ENCODE measurements around the gene JSRP1. TPM values are rescaled to one million over a fixed set of nuclear protein-coding genes. Genes with fewer than 3 reads are reported as not detected.

Gene JSRP1
- total and polyA plus RNA-seq, 5 experiments from 2014 or later: 0.41 to 1.3 (median 0.64) TPM; not detected in 1

DNA sequence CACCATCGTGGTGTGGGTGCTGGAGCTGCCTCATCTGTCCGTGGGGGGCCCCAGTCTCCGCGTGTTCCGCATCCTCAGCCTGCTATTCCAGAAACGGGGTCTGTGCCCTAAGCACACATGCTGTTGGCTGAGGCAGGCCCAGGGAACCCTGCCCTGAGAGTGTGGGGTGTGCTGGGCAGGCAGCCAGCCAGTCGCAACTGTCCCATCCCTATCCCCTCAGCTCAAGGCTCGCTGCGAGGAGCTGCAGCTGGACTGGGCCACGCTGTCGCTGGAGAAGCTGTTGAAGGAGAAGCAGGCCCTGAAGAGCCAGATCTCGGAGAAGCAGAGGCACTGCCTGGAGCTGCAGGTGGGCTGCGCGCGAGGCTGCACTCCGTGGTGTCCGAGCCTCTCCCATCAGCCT lies 42.0 kb downstream of the JSRP1 start:
- POLR2A ChIA-PET: no interaction called here
- no peak for DNase-seq
- Mint-ChIP-seq H3K36me3 (peaks cover 0 to 56% (median 11%) of the 10 kb centered on the region in 3 donors), H3K4me3 (no peak overlapping the region), H3K4me1 (peaks cover 0 to 4% (median 3%) of the 10 kb centered on the region in 4 donors), H3K27me3 (no peaks in the 10 kb centered on the region), H3K9me3 (no peaks in the 10 kb centered on the region), H3K27ac (no peak overlapping the region)
- no peak for ATAC-seq

DNA sequence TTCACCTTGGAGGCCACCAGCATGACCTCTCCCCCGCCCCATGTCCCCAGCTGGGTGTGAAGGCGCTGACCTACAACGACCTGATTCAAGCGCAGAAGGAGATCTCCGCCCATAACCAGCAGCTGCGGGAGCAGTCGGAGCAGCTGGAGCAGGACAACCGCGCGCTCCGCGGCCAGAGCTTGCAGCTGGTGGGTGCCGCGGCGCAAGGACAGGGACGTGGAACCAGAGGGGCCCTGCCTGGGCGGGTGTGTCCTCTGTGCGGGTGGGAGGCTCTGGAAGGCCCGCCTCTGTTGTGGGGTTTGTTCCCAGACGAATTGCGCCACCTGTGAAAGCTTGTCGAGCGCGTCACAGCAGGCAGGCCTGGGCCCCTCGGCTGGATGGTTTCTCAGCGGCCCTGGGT lies 42.4 kb downstream of the JSRP1 start:
- no peaks in the 10 kb centered on the region for H3K9me3 Mint-ChIP-seq
- H3K36me3 Mint-ChIP-seq: peaks cover 0 to 56% (median 8%) of the 10 kb centered on the region in 3 donors
- POLR2A ChIA-PET: no interaction called here
- DNase-seq (no peak), ATAC-seq (no peak)
- no peaks in the 10 kb centered on the region for H3K27me3 Mint-ChIP-seq
- H3K4me1 Mint-ChIP-seq: peaks cover 0 to 4% (median 3%) of the 10 kb centered on the region in 4 donors
- no peak overlapping the region for H3K27ac Mint-ChIP-seq
- no peak overlapping the region for H3K4me3 Mint-ChIP-seq

DNA sequence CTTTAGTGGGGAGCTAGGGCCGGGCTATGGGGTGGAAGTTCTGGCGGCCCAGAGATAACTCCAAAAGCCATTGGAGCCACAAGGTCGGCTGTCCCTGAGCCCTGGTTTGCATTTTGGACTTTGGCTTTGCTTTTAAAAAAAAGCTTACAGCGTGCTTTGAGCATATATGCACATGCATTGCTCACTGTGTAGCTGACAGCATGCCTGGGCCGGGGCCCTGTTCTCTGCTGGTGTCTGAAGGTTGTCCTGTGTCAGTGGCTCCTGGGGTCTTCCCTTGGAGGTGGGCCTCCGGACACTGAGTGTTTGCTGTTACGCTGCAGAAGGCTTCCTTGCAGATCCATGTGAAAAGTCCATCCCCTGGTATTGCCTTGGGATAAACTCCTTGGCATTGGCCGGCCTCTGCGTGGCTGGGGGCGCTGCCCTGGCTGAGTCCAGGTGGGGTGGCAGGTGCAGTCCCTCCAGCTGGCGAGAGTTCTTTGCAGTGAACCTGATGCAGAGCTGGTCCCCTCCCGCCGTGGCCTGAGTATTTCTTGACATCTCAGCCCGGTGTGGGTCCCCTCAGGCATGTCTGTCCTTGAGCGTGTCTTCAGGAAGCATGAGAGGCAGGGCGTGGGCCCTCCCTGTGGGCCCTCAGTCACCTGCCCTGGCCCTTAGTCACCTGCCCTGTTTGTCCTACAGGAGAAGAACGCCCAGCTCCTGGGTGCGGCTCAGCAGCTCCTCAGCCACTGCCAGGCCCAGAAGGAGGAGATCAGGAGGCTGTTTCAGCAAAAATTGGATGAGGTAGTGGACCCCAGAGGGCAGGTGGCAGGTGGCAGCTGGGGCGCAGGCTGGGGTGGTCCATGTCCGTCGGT lies 43.1 kb downstream of the JSRP1 start:
- DNase-seq (no peak), ATAC-seq (no peak)
- POLR2A ChIA-PET: no interaction called here
- Mint-ChIP-seq H3K4me3 (no peak overlapping the region), H3K36me3 (peaks cover 0 to 54% (median 8%) of the 10 kb centered on the region in 3 donors), H3K27me3 (no peaks in the 10 kb centered on the region), H3K9me3 (no peaks in the 10 kb centered on the region), H3K4me1 (peaks cover 0 to 4% (median 3%) of the 10 kb centered on the region in 4 donors), H3K27ac (no peak overlapping the region)

DNA sequence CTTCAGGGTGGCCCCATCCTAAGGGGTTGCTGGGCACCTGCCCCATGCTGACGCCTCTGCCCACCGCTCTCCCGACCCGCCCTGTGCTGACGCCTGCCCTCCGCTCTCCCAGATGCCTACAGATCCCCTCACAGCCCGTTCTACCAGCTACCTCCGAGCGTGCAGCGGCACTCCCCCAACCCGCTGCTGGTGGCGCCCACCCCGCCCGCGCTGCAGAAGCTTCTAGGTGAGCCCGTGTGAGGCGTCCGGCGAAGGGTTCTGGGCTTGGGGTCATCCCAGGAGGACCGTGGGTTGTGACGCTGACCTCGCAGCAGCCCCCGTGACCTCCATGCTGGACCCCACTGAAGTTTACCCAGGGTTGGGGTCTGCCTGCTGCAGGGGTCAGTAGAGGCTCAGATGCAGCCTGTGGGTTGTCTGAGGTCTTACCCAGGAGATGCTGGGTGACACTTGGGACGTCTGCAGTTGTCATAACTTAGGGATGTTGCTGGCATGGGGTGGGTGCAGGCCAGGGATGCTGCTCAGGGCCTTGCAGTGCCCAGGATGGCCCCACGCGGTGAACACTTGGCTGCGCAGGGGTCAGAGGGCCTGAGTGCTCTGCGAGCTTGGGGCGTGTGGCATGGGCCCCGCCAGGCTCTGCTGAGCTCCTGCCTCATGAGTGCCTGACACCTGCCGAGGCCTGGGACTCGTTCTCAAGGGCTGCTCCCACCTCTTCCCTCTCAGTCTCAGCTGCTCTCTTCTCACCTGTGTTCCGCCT lies 45.1 kb downstream of the JSRP1 start:
- ATAC-seq (no peak), DNase-seq (no peak)
- no peaks in the 10 kb centered on the region for H3K9me3 Mint-ChIP-seq
- no peak overlapping the region for H3K27ac Mint-ChIP-seq
- no peaks in the 10 kb centered on the region for H3K27me3 Mint-ChIP-seq
- no peak overlapping the region for H3K4me3 Mint-ChIP-seq
- H3K4me1 Mint-ChIP-seq: peaks cover 0 to 4% (median 2%) of the 10 kb centered on the region in 4 donors
- H3K36me3 Mint-ChIP-seq: peaks cover 0 to 46% (median 4%) of the 10 kb centered on the region in 3 donors
- POLR2A ChIA-PET: no interaction called here

DNA sequence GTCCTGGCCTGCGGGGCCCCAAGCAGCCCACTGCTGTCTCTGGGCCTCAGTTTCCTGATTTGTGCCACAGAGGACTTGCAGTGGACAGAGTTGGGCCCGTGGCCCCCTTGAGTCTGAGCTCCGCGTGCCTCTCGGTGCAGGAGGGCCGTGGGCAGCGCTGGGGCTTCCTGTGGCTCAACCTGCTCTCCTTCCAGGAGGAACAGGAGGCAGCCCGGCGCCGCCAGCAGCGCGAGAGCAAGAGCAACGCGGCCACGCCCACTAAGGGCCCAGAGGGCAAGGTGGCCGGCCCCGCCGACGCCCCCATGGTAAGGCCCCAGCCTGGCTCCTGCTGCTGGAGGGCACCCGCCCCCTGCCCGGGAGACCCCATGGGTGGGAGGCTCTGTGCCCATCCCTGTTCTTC lies 46.0 kb downstream of the JSRP1 start:
- Mint-ChIP-seq H3K27me3 (no peaks in the 10 kb centered on the region), H3K36me3 (peaks cover 0 to 42% (median 5%) of the 10 kb centered on the region in 3 donors), H3K4me1 (peaks cover 0 to 5% (median 0%) of the 10 kb centered on the region in 4 donors), H3K27ac (peak overlapping the region in 1 of 10 donors; percentile 11), H3K4me3 (no peak overlapping the region), H3K9me3 (no peaks in the 10 kb centered on the region)
- DNase-seq (no peak), ATAC-seq (no peak)
- POLR2A ChIA-PET: no interaction called here

- no peak for ATAC-seq
Observed at GRCh38 chr19:2209408-2209807, 46.8 kb downstream of the JSRP1 start.

GRCh38 chr19:2208975-2209374 lies 47.2 kb downstream of the JSRP1 start:
- Mint-ChIP-seq H3K27me3 (no peaks in the 10 kb centered on the region), H3K4me3 (no peak overlapping the region), H3K36me3 (peaks cover 0 to 43% (median 5%) of the 10 kb centered on the region in 3 donors), H3K9me3 (no peaks in the 10 kb centered on the region), H3K27ac (peak overlapping the region in 1 of 10 donors; percentile 57), H3K4me1 (peaks cover 0 to 5% (median 3%) of the 10 kb centered on the region in 4 donors)
- DNase-seq (no peak), ATAC-seq (no peak)
- POLR2A ChIA-PET: no interaction called here

More at GRCh38 chr19:2209408-2209807, 46.8 kb downstream of the JSRP1 start:
- peaks cover 0 to 40% (median 5%) of the 10 kb centered on the region in 3 donors for H3K36me3 Mint-ChIP-seq
- no peak overlapping the region for H3K27ac Mint-ChIP-seq
- no peaks in the 10 kb centered on the region for H3K27me3 Mint-ChIP-seq
- no peak for DNase-seq
- POLR2A ChIA-PET: no interaction called here
- H3K9me3 Mint-ChIP-seq: no peaks in the 10 kb centered on the region
- no peak overlapping the region for H3K4me3 Mint-ChIP-seq
- H3K4me1 Mint-ChIP-seq: peaks cover 0 to 2% (median under 1%) of the 10 kb centered on the region in 4 donors

- H3K27me3 Mint-ChIP-seq: no peaks in the 10 kb centered on the region
- POLR2A ChIA-PET: no interaction called here
- no peaks in the 10 kb centered on the region for H3K9me3 Mint-ChIP-seq
- no peak overlapping the region for H3K4me3 Mint-ChIP-seq
- H3K36me3 Mint-ChIP-seq: peaks cover 0 to 39% (median 5%) of the 10 kb centered on the region in 3 donors
- ATAC-seq (peak in 1 of 2 donors; percentile 44), DNase-seq (peak in 1 of 10 donors; percentile 5)
- peak overlapping the region in 1 of 10 donors; percentile 57 for H3K27ac Mint-ChIP-seq
- peaks cover 0 to 8% (median 4%) of the 10 kb centered on the region in 4 donors for H3K4me1 Mint-ChIP-seq
Observed at GRCh38 chr19:2207991-2208860, 48.0 kb downstream of the JSRP1 start.

DNA sequence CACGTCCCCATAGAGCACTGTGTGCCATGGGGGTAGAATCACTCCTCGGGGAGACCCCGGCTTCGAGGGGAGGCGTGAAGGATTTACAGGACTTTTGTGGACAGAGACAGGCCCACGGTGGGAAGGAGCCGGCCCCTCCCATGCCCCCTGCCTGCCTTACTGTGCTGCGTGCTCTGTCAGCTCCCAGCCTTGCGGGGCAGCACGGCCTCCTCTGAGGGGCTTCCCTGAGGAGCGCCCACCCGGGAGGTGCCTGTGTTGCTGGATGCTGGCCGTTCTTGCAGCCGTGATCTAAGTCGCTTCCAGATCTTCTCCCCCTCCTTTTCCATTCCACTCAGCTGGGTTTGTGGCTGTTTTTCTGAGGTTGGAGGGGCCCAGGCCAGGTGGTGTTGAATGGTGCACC lies 49.2 kb downstream of the JSRP1 start:
- H3K36me3 Mint-ChIP-seq: peaks cover 0 to 32% (median 5%) of the 10 kb centered on the region in 3 donors
- peaks cover 0 to 8% (median 4%) of the 10 kb centered on the region in 4 donors for H3K4me1 Mint-ChIP-seq
- POLR2A ChIA-PET: no interaction called here
- no peaks in the 10 kb centered on the region for H3K27me3 Mint-ChIP-seq
- no peaks in the 10 kb centered on the region for H3K9me3 Mint-ChIP-seq
- ATAC-seq (no peak), DNase-seq (no peak)
- H3K4me3 Mint-ChIP-seq: no peak overlapping the region
- no peak overlapping the region for H3K27ac Mint-ChIP-seq

- DNase-seq (no peak), ATAC-seq (no peak)
- Mint-ChIP-seq H3K27ac (peak overlapping the region in 1 of 10 donors; percentile 44), H3K27me3 (no peaks in the 10 kb centered on the region), H3K4me1 (peaks cover 4 to 10% (median 9%) of the 10 kb centered on the region in 4 donors), H3K36me3 (peaks cover 0 to 18% (median 2%) of the 10 kb centered on the region in 3 donors), H3K9me3 (no peaks in the 10 kb centered on the region), H3K4me3 (no peak overlapping the region)
- POLR2A ChIA-PET: interaction anchor here (1.4 kb wide), 1 partner anchor 15 kb away, joined by 4 read pairs; no protein-coding TSS in a partner anchor
Observed at GRCh38 chr19:2202366-2202765, 53.9 kb downstream of the JSRP1 start.

All from naive thymus-derived CD8-positive, alpha-beta T cell (primary cell).